ENCODE data around the gene TRAPPC1.
A peak's percentile ranks its signal among the peaks of the same experiment; 100 is the strongest.

Gene TRAPPC1

GRCh38 chr17:7893187-7893880, 38.4 kb downstream of the TRAPPC1 start:
- no peak for DNase-seq (ENCODE audit: low read depth)
- H3K4me3 ChIP-seq (ENCODE audit: control insufficient read depth, low read depth, low read length): no peak overlapping the region
- TF ChIP-seq CTCF (IDR thresholded peaks at IDR 0.05; ENCODE audit: control insufficient read depth, insufficient read depth, low read depth, low read length, missing control alignments): no peak

GRCh38 chr17:7889166-7889955, 42.4 kb downstream of the TRAPPC1 start:
- peak overlapping the region; percentile 4; the same call in 1 of the 2 replicates for H3K4me3 ChIP-seq (ENCODE audit: control insufficient read depth, low read depth, low read length)
- peak; percentile 54 for TF ChIP-seq CTCF (IDR thresholded peaks at IDR 0.05; ENCODE audit: control insufficient read depth, insufficient read depth, low read depth, low read length, missing control alignments)
- peak; percentile 43 for DNase-seq (ENCODE audit: low read depth)

- TF ChIP-seq CTCF (IDR thresholded peaks at IDR 0.05; ENCODE audit: control insufficient read depth, insufficient read depth, low read depth, low read length, missing control alignments): no peak
- DNase-seq (ENCODE audit: low read depth): no peak
- H3K4me3 ChIP-seq (ENCODE audit: control insufficient read depth, low read depth, low read length): peak within 1 kb of the TSS; percentile 52
Observed at GRCh38 chr17:7888184-7888920, 43.4 kb downstream of the TRAPPC1 start, which contains the start of gene CHD3. Gene CHD3, plus strand, starts transcription at chr17:7888789. Its CDS starts 212 bp downstream, at chr17:7889001.

GRCh38 chr17:7887482-7888183, 44.1 kb downstream of the TRAPPC1 start:
- DNase-seq (ENCODE audit: low read depth): peak; percentile 77
- no peak for TF ChIP-seq CTCF (IDR thresholded peaks at IDR 0.05; ENCODE audit: control insufficient read depth, insufficient read depth, low read depth, low read length, missing control alignments)
- H3K4me3 ChIP-seq (ENCODE audit: control insufficient read depth, low read depth, low read length): peak overlapping the region; percentile 99

- TF ChIP-seq CTCF (IDR thresholded peaks at IDR 0.05; ENCODE audit: control insufficient read depth, insufficient read depth, low read depth, low read length, missing control alignments): no peak
- peak overlapping the region; percentile 99 for H3K4me3 ChIP-seq (ENCODE audit: control insufficient read depth, low read depth, low read length)
- no peak for DNase-seq (ENCODE audit: low read depth)
Observed at GRCh38 chr17:7887038-7887481, 44.7 kb downstream of the TRAPPC1 start.
